Neural progenitor cell (in vitro differentiated cells): ENCODE measurements around the gene PUS7L. TPM values are rescaled to one million over a fixed set of nuclear protein-coding genes. Genes with fewer than 3 reads are reported as not detected.

Experiments
- DNase-seq: peaks from one replicate; pipeline ENCODE4 v3.0.0-alpha.2; 2016; ENCODE audit warnings: low spot score
- H2AFZ ChIP-seq: fragments of 200-600 bp; sonication (generic); replicated peaks from 2 replicates; pipeline ENCODE4 v1.6.1; 2016; ENCODE audit warnings: antibody characterized with exemption
- H3F3A ChIP-seq: fragments of 200-600 bp; sonication (generic); 2 replicates; pipeline ENCODE4 v1.6.1; 2016; ENCODE audit warnings: antibody characterized with exemption, low read depth
- H3K27ac ChIP-seq: fragments of 200-600 bp; sonication (generic); 2 replicates; pipeline ENCODE4 v1.5.1; 2016; ENCODE audit warnings: mild to moderate bottlenecking
- H3K27me3 ChIP-seq: fragments of 200-600 bp; sonication (generic); 2 replicates; pipeline ENCODE4 v1.6.1; 2016; ENCODE audit warnings: mild to moderate bottlenecking, moderate library complexity
- H3K36me3 ChIP-seq: fragments of 200-600 bp; sonication (generic); 2 replicates; pipeline ENCODE4 v1.5.1; 2016
- H3K4me1 ChIP-seq: fragments of 200-600 bp; sonication (generic); 2 replicates; pipeline ENCODE4 v1.6.1; 2016; ENCODE audit warnings: mixed run types
- H3K4me2 ChIP-seq: fragments of 200-600 bp; sonication (generic); 2 replicates; pipeline ENCODE4 v1.6.1; 2016
- H3K4me3 ChIP-seq: fragments of 200-600 bp; sonication (generic); 2 replicates; pipeline ENCODE4 v1.5.1; 2016
- H3K79me2 ChIP-seq: fragments of 200-600 bp; sonication (generic); 2 replicates; pipeline ENCODE4 v1.6.1; 2016; ENCODE audit warnings: low read depth
- H3K9ac ChIP-seq: fragments of 200-600 bp; sonication (generic); 2 replicates; pipeline ENCODE4 v1.6.1; 2016
- H3K9me3 ChIP-seq: fragments of 200-600 bp; sonication (generic); 2 replicates; pipeline ENCODE4 v1.5.1; 2016; ENCODE audit warnings: low read depth
- H4K20me1 ChIP-seq: fragments of 200-600 bp; sonication (generic); 2 replicates; pipeline ENCODE4 v1.6.1; 2016; ENCODE audit warnings: low read depth
- H3K27ac Mint-ChIP-seq: 3 replicates; pipeline ENCODE4 v1.8.0; 2021; ENCODE audit warnings: mixed read lengths
- H3K27me3 Mint-ChIP-seq: 2 replicates; pipeline ENCODE4 v1.8.0; 2022; ENCODE audit warnings: low read depth, mild to moderate bottlenecking, inconsistent platforms, moderate library complexity, mixed read lengths; ENCODE audit not compliant: insufficient read depth
- H3K36me3 Mint-ChIP-seq: 3 replicates; pipeline ENCODE4 v1.8.0; 2021; ENCODE audit warnings: mixed read lengths
- H3K4me1 Mint-ChIP-seq: 3 replicates; pipeline ENCODE4 v1.8.0; 2021; ENCODE audit warnings: mixed read lengths
- H3K4me3 Mint-ChIP-seq: 3 replicates; pipeline ENCODE4 v1.8.0; 2021; ENCODE audit warnings: mild to moderate bottlenecking, moderate library complexity, mixed read lengths
- H3K9me3 Mint-ChIP-seq: 3 replicates; pipeline ENCODE4 v1.8.0; 2020; ENCODE audit warnings: mixed read lengths
- EZH2 ChIP-seq: fragments of 200-600 bp; sonication (generic); IDR thresholded peaks from 2 replicates; pipeline ENCODE4 v1.6.1; 2017; ENCODE audit warnings: antibody characterized with exemption, mild to moderate bottlenecking, moderate library complexity
- EZH2phosphoT487 ChIP-seq: fragments of 200-600 bp; sonication (generic); IDR thresholded peaks from 2 replicates; pipeline ENCODE4 v1.6.1; 2017; ENCODE audit warnings: antibody characterized with exemption
- total RNA-seq: library from RNA; depleted of rRNA; stranded (reverse); fragments of >200 nt; gene quantifications from 2 replicates; pipeline ENCODE4 v1.2.3, GENCODE V29; 2015; ENCODE audit warnings: low replicate concordance
- TF ChIP-seq, protein P1 (sequence below): fragments of 200-600 bp; sonication (generic); IDR thresholded peaks from 2 replicates; pipeline ENCODE4 v1.5.1; 2017; ENCODE audit warnings: antibody characterized with exemption, mild to moderate bottlenecking

The PUS7L gene, protein sequence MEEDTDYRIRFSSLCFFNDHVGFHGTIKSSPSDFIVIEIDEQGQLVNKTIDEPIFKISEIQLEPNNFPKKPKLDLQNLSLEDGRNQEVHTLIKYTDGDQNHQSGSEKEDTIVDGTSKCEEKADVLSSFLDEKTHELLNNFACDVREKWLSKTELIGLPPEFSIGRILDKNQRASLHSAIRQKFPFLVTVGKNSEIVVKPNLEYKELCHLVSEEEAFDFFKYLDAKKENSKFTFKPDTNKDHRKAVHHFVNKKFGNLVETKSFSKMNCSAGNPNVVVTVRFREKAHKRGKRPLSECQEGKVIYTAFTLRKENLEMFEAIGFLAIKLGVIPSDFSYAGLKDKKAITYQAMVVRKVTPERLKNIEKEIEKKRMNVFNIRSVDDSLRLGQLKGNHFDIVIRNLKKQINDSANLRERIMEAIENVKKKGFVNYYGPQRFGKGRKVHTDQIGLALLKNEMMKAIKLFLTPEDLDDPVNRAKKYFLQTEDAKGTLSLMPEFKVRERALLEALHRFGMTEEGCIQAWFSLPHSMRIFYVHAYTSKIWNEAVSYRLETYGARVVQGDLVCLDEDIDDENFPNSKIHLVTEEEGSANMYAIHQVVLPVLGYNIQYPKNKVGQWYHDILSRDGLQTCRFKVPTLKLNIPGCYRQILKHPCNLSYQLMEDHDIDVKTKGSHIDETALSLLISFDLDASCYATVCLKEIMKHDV
- 23.4 and 42.6 TPM in 2 replicates for total RNA-seq

DNA sequence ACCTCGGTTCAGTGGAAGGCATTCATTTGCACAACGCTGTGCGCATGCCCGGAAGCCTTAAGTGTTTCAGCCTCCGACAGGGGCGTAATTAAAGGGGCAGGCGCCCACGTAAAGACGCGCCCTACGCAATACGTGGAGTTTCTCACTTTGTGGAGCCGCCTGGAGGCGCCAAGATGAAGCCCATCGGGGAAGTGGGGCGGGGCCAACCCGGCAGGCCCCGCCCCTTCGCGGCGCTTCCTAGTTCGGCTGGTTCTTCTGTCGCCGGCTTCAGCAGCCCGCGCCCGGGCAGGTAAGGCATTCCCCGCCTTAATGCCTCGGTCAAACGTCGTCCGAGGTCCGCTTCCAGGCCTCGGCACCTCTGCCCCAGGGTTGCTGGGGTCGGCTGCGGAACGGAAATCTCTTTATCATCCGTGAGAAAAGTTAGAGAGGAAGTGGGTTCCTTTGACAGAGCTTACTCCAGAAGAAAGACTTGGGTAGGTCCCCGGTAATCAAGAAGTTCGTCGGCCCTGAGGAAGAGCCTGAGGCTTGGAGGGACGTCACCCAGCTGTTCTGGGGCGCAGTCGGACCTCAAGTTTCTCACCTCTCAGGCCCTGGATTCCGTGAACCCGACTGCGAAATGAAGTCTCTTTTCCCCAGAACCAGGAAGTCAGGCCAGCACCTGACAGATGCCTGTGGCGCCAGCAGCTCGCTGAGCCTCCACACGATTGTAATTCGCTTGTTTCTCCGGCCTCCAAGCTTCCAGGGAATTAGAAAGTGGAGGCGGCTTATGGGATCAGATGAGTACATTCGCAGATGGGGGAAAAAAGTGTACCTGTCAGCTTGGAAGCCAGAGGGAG is at the start of gene PUS7L, which contains the start of gene IRAK4:
Gene PUS7L, minus strand, starts transcription at position 63 of the 836 bp plus-strand sequence. CDS start 3,545 bp downstream, outside the sequence.
Gene IRAK4, plus strand, starts transcription at position 224 of the 836 bp plus-strand sequence. CDS start 9,161 bp downstream, outside the sequence.
- Histone ChIP-seq H3K9ac (peak within 1 kb of the TSS; percentile 35), H3K4me3 (peak within 1 kb of the TSS; percentile 69), H3F3A (peaks cover 13% of the 10 kb centered on the region), H3K79me2 (peaks cover 22% of the 10 kb centered on the region), H3K9me3 (no peaks in the 10 kb centered on the region), H2AFZ (peak within 1 kb of the TSS; percentile 91), H3K4me1 (peaks cover 18% of the 10 kb centered on the region), H3K27ac (peak within 1 kb of the TSS; percentile 62), H3K36me3 (peaks cover 10% of the 10 kb centered on the region), H4K20me1 (no peaks in the 10 kb centered on the region), H3K4me2 (peak within 1 kb of the TSS; percentile 82), H3K27me3 (no peaks in the 10 kb centered on the region)
- H3K9me3 Mint-ChIP-seq = peaks cover 4% of the 10 kb centered on the region
- H3K27ac Mint-ChIP-seq = no peak within 1 kb of the TSS
- TF ChIP-seq EZH2 (no peak), EZH2phosphoT487 (no peak)
- TF ChIP-seq, protein P1, sequence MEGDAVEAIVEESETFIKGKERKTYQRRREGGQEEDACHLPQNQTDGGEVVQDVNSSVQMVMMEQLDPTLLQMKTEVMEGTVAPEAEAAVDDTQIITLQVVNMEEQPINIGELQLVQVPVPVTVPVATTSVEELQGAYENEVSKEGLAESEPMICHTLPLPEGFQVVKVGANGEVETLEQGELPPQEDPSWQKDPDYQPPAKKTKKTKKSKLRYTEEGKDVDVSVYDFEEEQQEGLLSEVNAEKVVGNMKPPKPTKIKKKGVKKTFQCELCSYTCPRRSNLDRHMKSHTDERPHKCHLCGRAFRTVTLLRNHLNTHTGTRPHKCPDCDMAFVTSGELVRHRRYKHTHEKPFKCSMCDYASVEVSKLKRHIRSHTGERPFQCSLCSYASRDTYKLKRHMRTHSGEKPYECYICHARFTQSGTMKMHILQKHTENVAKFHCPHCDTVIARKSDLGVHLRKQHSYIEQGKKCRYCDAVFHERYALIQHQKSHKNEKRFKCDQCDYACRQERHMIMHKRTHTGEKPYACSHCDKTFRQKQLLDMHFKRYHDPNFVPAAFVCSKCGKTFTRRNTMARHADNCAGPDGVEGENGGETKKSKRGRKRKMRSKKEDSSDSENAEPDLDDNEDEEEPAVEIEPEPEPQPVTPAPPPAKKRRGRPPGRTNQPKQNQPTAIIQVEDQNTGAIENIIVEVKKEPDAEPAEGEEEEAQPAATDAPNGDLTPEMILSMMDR = peak; percentile 56
- peaks cover 3% of the 10 kb centered on the region for H3K4me1 Mint-ChIP-seq
- no peaks in the 10 kb centered on the region for H3K36me3 Mint-ChIP-seq
- peaks cover 2% of the 10 kb centered on the region for H3K27me3 Mint-ChIP-seq
- peak; percentile 98 for DNase-seq
- H3K4me3 Mint-ChIP-seq = peak within 1 kb of the TSS; percentile 79

DNA sequence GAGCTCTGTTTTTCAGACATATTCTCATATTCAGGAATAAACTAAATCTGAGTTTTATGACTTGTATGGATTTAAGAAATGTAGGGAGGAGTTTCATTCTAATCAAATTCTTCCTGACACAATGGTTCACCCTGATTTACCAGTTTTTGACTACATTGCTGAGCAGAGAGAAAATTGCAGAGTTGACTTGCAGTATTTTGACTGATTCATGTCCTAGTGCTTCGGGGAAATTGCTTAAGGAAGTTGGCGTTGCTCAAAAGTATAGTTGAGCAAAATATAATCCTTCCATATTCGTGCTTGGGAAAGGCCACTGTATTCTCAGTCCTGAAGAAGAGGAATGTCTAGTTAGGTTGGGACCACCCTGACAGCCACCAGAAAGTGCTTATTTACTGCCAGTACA is 48.8 kb upstream of the PUS7L start:
- Histone ChIP-seq H3F3A (peaks cover 18% of the 10 kb centered on the region), H4K20me1 (no peaks in the 10 kb centered on the region), H3K4me3 (no peak overlapping the region), H3K9me3 (no peaks in the 10 kb centered on the region), H3K4me1 (peaks cover 10% of the 10 kb centered on the region), H3K79me2 (peaks cover 37% of the 10 kb centered on the region), H3K4me2 (peak overlapping the region; percentile 91), H3K27me3 (no peaks in the 10 kb centered on the region), H2AFZ (peak overlapping the region; percentile 94), H3K27ac (no peak overlapping the region), H3K36me3 (no peaks in the 10 kb centered on the region), H3K9ac (no peak overlapping the region)
- peak overlapping the region; percentile 100 for H3K4me3 Mint-ChIP-seq
- H3K9me3 Mint-ChIP-seq = no peaks in the 10 kb centered on the region
- peaks cover 22% of the 10 kb centered on the region for H3K4me1 Mint-ChIP-seq
- peak overlapping the region; percentile 50 for H3K27ac Mint-ChIP-seq
- no peak for TF ChIP-seq EZH2phosphoT487
- TF ChIP-seq, protein P1 = no peak
- no peak for TF ChIP-seq EZH2
- peaks cover 3% of the 10 kb centered on the region for H3K27me3 Mint-ChIP-seq
- no peak for DNase-seq
- peaks cover 2% of the 10 kb centered on the region for H3K36me3 Mint-ChIP-seq

DNA sequence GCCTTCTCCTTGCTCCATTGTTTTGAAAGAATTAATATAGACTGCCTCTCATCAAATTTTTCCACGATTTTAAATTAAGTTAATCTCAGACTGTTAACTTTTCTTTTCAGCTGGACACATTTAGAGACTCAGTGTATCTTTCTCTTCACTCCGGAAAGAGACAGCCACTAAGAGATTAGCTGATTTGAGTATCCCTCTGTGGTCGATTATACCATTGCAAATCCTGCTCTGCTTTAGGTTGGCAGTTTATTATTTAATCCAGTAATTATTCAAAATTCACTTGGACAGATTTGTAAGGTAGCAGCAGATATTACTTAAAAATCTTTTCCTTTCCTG is 48.1 kb upstream of the PUS7L start:
- H3K27ac Mint-ChIP-seq = peak overlapping the region; percentile 100
- Histone ChIP-seq H3F3A (peaks cover 18% of the 10 kb centered on the region), H3K9me3 (no peaks in the 10 kb centered on the region), H3K9ac (peak overlapping the region; percentile 94), H3K27me3 (no peaks in the 10 kb centered on the region), H3K4me2 (peak overlapping the region; percentile 91), H3K79me2 (peaks cover 37% of the 10 kb centered on the region), H3K36me3 (no peaks in the 10 kb centered on the region), H4K20me1 (no peaks in the 10 kb centered on the region), H3K27ac (peak overlapping the region; percentile 98), H2AFZ (peak overlapping the region; percentile 94), H3K4me1 (peaks cover 10% of the 10 kb centered on the region), H3K4me3 (peak overlapping the region; percentile 87)
- H3K36me3 Mint-ChIP-seq = peaks cover 2% of the 10 kb centered on the region
- peaks cover 22% of the 10 kb centered on the region for H3K4me1 Mint-ChIP-seq
- H3K27me3 Mint-ChIP-seq = peaks cover 3% of the 10 kb centered on the region
- H3K4me3 Mint-ChIP-seq = peak overlapping the region; percentile 100
- TF ChIP-seq, protein P1 = no peak
- TF ChIP-seq EZH2phosphoT487 (no peak), EZH2 (no peak)
- no peak for DNase-seq
- no peaks in the 10 kb centered on the region for H3K9me3 Mint-ChIP-seq
